ENCODE results near the gene GCH1.

GCH1 gene

GRCh38 chr14:54794159-54794558 is 108.5 kb downstream of the GCH1 start:
- no peak for TF ChIP-seq CTCF (conservative IDR thresholded peaks at IDR 0.05; ENCODE audit: low read depth, low read length)
- no peak for DNase-seq (ENCODE audit: low read depth)
- H3K4me3 ChIP-seq (ENCODE audit: low read length): no peak overlapping the region

- DNase-seq (ENCODE audit: low read depth): no peak
- no peak for TF ChIP-seq CTCF (conservative IDR thresholded peaks at IDR 0.05; ENCODE audit: low read depth, low read length)
- H3K4me3 ChIP-seq (ENCODE audit: low read length): no peak overlapping the region
Measured at GRCh38 chr14:54792288-54792687, 110.3 kb downstream of the GCH1 start.
